Panc1 (cell line): ENCODE measurements around the gene USH2A. TPM values are rescaled to one million over a fixed set of nuclear protein-coding genes. Genes with fewer than 3 reads are reported as not detected.

Experiments used
- ATAC-seq: fragments of 200-7000 bp; cut with Tn5 transposase; 2 replicates; pipeline ENCODE4 v1.9.1; 2020; ENCODE audit warnings: mild to moderate bottlenecking, moderate library complexity
- BruUV-seq: library from RNA; stranded (reverse); fragments of 400-500 nt; replicated peaks from 2 replicates; lab custom pipeline; 2021; lab: Mats Ljungman, UMichigan
- CTCF ChIA-PET: fragments of 300-600 bp; sonication (Branson Sonifier 250); formaldehyde crosslinking; loops from one replicate; lab custom pipeline; 2022; ENCODE audit warnings: antibody characterized with exemption; lab: Charles Lee
- POLR2A ChIA-PET: fragments of 300-600 bp; sonication (Branson Sonifier 250); formaldehyde crosslinking; loops from one replicate; lab custom pipeline; 2022; ENCODE audit warnings: antibody characterized with exemption; lab: Charles Lee
- DNase-seq: peaks from one replicate; pipeline ENCODE4 v3.0.0-alpha.2; 2010; ENCODE audit warnings: low read depth, low spot score
- H3K27ac ChIP-seq: 2 replicates; pipeline ENCODE4 v1.5.1; 2011; ENCODE audit warnings: mild to moderate bottlenecking, low read length, inconsistent platforms
- H3K27me3 ChIP-seq: fragments of 200-500 bp; sonication (Bioruptor generic); 2 replicates; pipeline ENCODE4 v1.6.0; 2014; ENCODE audit warnings: low read length, inconsistent platforms; ENCODE audit not compliant: control insufficient read depth, insufficient read depth
- H3K36me3 ChIP-seq: fragments of 200-500 bp; sonication (Bioruptor generic); 2 replicates; pipeline ENCODE4 v1.5.1; 2014; ENCODE audit warnings: inconsistent platforms, mild to moderate bottlenecking, low read length, moderate library complexity; ENCODE audit not compliant: control insufficient read depth, insufficient read depth
- H3K4me1 ChIP-seq: 2 replicates; pipeline ENCODE4 v1.5.1; 2011; ENCODE audit warnings: inconsistent platforms, mild to moderate bottlenecking, low read length, moderate library complexity; ENCODE audit not compliant: control insufficient read depth, insufficient read depth
- H3K4me3 ChIP-seq, 2 experiments: 2 replicates each; pipeline ENCODE4 v1.5.1; 2011 to 2012; ENCODE audit warnings: low read depth in 2 of 2, low read length in 2 of 2, mild to moderate bottlenecking in 2 of 2, inconsistent platforms in 1 of 2, moderate library complexity in 1 of 2
- H3K9me3 ChIP-seq: fragments of 200-500 bp; sonication (Bioruptor generic); 2 replicates; pipeline ENCODE4 v1.5.1; 2014; ENCODE audit warnings: low read depth, mild to moderate bottlenecking, inconsistent platforms, low read length, moderate library complexity; ENCODE audit not compliant: control insufficient read depth, insufficient read depth
- CTCF ChIP-seq: fragments of 450-650 bp; IDR thresholded peaks from 2 replicates; pipeline ENCODE4 v1.5.1; 2017; ENCODE audit warnings: mild to moderate bottlenecking
- POLR2AphosphoS5 ChIP-seq: IDR thresholded peaks from 2 replicates; pipeline ENCODE4 v1.6.1; 2012; ENCODE audit warnings: mild to moderate bottlenecking, low read depth, low read length, moderate library complexity
- REST ChIP-seq, 2 experiments: IDR thresholded peaks; 2 replicates each; pipeline ENCODE4 v1.6.1; 2011 to 2012; ENCODE audit warnings: low read depth in 2 of 2, control low read depth in 1 of 2, low read length in 1 of 2, mild to moderate bottlenecking in 1 of 2, moderate library complexity in 1 of 2; ENCODE audit not compliant: insufficient read depth in 1 of 2
- SIN3A ChIP-seq: IDR thresholded peaks from 2 replicates; pipeline ENCODE4 v1.6.1; 2012; ENCODE audit warnings: low read depth, mild to moderate bottlenecking, low read length, moderate library complexity, borderline replicate concordance; ENCODE audit not compliant: insufficient read depth
- TCF7L2 ChIP-seq: IDR thresholded peaks from 2 replicates; pipeline ENCODE4 v1.6.1; 2011; ENCODE audit warnings: mild to moderate bottlenecking, low read depth, low read length, inconsistent platforms
- in situ Hi-C: cut with HindIII; loops from 2 replicates; pipeline ENCODE4 v1.10.0; 2016; ENCODE audit warnings: low sequenced_read_pairs, low pct_unique_long_range_greater_than_20kb
- intact Hi-C: fragments of 100-400 bp; cut with micrococcal nuclease; formaldehyde crosslinking; loops from one replicate; pipeline ENCODE4 v1.10.0; 2022; ENCODE audit not compliant: unreplicated experiment
- total RNA-seq: library from RNA; stranded (reverse); gene quantifications from one replicate; pipeline ENCODE4 v1.2.1, GENCODE V29; 2021; ENCODE audit not compliant: unreplicated experiment

Gene USH2A
- total RNA-seq, 1 experiment from 2014 or later, result not detected

- H3K36me3 ChIP-seq, result no peaks in the 10 kb centered on the region
- in situ Hi-C loops (no loop called here), intact Hi-C loops (no loop called here)
- CTCF ChIA-PET, result no interaction called here
- DNase-seq (no peak), ATAC-seq (no peak)
- H3K4me3 ChIP-seq, result no peak overlapping the region
- POLR2A ChIA-PET, result no interaction called here
- H3K9me3 ChIP-seq, result 0 out of 2 replicates have a peak, but pooled peaks cover 2% of the 10 kb centered on the region
- no peak overlapping the region for H3K27ac ChIP-seq
- H3K27me3 ChIP-seq, result no peaks in the 10 kb centered on the region
- no peaks in the 10 kb centered on the region for H3K4me1 ChIP-seq
- no peak for TF ChIP-seq POLR2AphosphoS5
- no peak for TF ChIP-seq CTCF
- TF ChIP-seq REST (IDR thresholded peaks at IDR 0.05; ENCODE audit: insufficient read depth in 1 of 2, low read depth in 2 of 2, low read length in 1 of 2), result no peak
- TF ChIP-seq SIN3A, result no peak
- no peak for TF ChIP-seq TCF7L2
- no TSS peak for BruUV-seq
These were observed 92.0 kb downstream of the USH2A start for GRCh38 chr1:216331211-216331610.

GRCh38 chr1:216330262-216330661 lies 93.0 kb downstream of the USH2A start:
- POLR2A ChIA-PET, result no interaction called here
- DNase-seq, result no peak

More at GRCh38 chr1:216330262-216330661, 93.0 kb downstream of the USH2A start:
- intact Hi-C loops, result no loop called here
- Histone ChIP-seq H3K27ac (no peak overlapping the region), H3K4me3 (no peak overlapping the region), H3K27me3 (no peaks in the 10 kb centered on the region), H3K36me3 (no peaks in the 10 kb centered on the region), H3K4me1 (no peaks in the 10 kb centered on the region), H3K9me3 (0 out of 2 replicates have a peak, but pooled peaks cover 2% of the 10 kb centered on the region)
- CTCF ChIA-PET, result no interaction called here
- no peak for ATAC-seq
- in situ Hi-C loops, result no loop called here
- TF ChIP-seq TCF7L2, result no peak
- no peak for TF ChIP-seq SIN3A
- TF ChIP-seq POLR2AphosphoS5, result no peak
- no peak for TF ChIP-seq REST (IDR thresholded peaks at IDR 0.05; ENCODE audit: insufficient read depth in 1 of 2, low read depth in 2 of 2, low read length in 1 of 2)
- no TSS peak for BruUV-seq
